GM23338 (cell line): ENCODE measurements around the gene CROCC2. TPM values are rescaled to one million over a fixed set of nuclear protein-coding genes. Genes with fewer than 3 reads are reported as not detected.

Experiments used
- ATAC-seq: fragments of 200-7000 bp; cut with Tn5 transposase; 3 replicates; pipeline ENCODE4 v1.9.1; 2020
- DNase-seq: peaks from one replicate; pipeline ENCODE4 v3.0.0-alpha.2; 2015; ENCODE audit warnings: low spot score
- H2AFZ ChIP-seq: fragments of 200-600 bp; sonication (generic); 2 replicates; pipeline ENCODE4 v1.8.0; 2016; ENCODE audit warnings: antibody characterized with exemption, mild to moderate bottlenecking, moderate library complexity
- H3F3A ChIP-seq: fragments of 200-600 bp; sonication (generic); replicated peaks from 2 replicates; pipeline ENCODE4 v1.8.0; 2017; ENCODE audit warnings: antibody characterized with exemption, mixed run types, low read depth
- H3K27ac ChIP-seq: fragments of 200-600 bp; sonication (generic); 2 replicates; pipeline ENCODE4 v1.6.1; 2016; ENCODE audit warnings: low read depth
- H3K27me3 ChIP-seq: fragments of 200-600 bp; sonication (generic); 2 replicates; pipeline ENCODE4 v1.8.0; 2016; ENCODE audit warnings: mild to moderate bottlenecking, mixed run types, moderate library complexity; ENCODE audit not compliant: insufficient read depth
- H3K36me3 ChIP-seq: fragments of 200-600 bp; sonication (generic); 2 replicates; pipeline ENCODE4 v1.8.0; 2016; ENCODE audit warnings: mild to moderate bottlenecking; ENCODE audit not compliant: insufficient read depth
- H3K4me1 ChIP-seq: fragments of 200-600 bp; sonication (generic); 2 replicates; pipeline ENCODE4 v1.8.0; 2016; ENCODE audit warnings: mild to moderate bottlenecking, moderate library complexity; ENCODE audit not compliant: insufficient read depth
- H3K4me2 ChIP-seq: fragments of 200-600 bp; sonication (generic); 2 replicates; pipeline ENCODE4 v1.7.1; 2017; ENCODE audit warnings: mixed run types
- H3K4me3 ChIP-seq: fragments of 200-600 bp; sonication (generic); 2 replicates; pipeline ENCODE4 v1.6.1; 2016; ENCODE audit warnings: mixed run types
- H3K79me2 ChIP-seq: fragments of 200-600 bp; sonication (generic); replicated peaks from 2 replicates; pipeline ENCODE4 v1.8.0; 2017; ENCODE audit warnings: mild to moderate bottlenecking; ENCODE audit not compliant: insufficient read depth
- H3K9me2 ChIP-seq: fragments of 200-600 bp; sonication (generic); 2 replicates; pipeline ENCODE4 v1.8.0; 2017; ENCODE audit not compliant: insufficient read depth
- H4K20me1 ChIP-seq: fragments of 200-600 bp; sonication (generic); replicated peaks from 2 replicates; pipeline ENCODE4 v1.8.0; 2017; ENCODE audit warnings: mild to moderate bottlenecking; ENCODE audit not compliant: insufficient read depth
- H3K27ac Mint-ChIP-seq: 2 replicates; pipeline ENCODE4 v1.8.0; 2020; ENCODE audit warnings: inconsistent platforms, mild to moderate bottlenecking, moderate library complexity, mixed read lengths
- H3K27me3 Mint-ChIP-seq: 3 replicates; pipeline ENCODE4 v1.8.0; 2022; ENCODE audit warnings: low read depth, mild to moderate bottlenecking, moderate library complexity, mixed read lengths, inconsistent platforms; ENCODE audit not compliant: insufficient read depth, poor library complexity
- H3K36me3 Mint-ChIP-seq: 3 replicates; pipeline ENCODE4 v1.8.0; 2021; ENCODE audit warnings: low read depth, mild to moderate bottlenecking, inconsistent platforms, moderate library complexity, mixed read lengths
- H3K4me1 Mint-ChIP-seq: 3 replicates; pipeline ENCODE4 v1.8.0; 2020; ENCODE audit warnings: mild to moderate bottlenecking, inconsistent platforms, mixed read lengths
- H3K4me3 Mint-ChIP-seq: 3 replicates; pipeline ENCODE4 v1.8.0; 2021; ENCODE audit warnings: moderate library complexity, mild to moderate bottlenecking, inconsistent platforms, mixed read lengths
- H3K9me3 Mint-ChIP-seq: 3 replicates; pipeline ENCODE4 v1.8.0; 2020; ENCODE audit warnings: moderate library complexity, mild to moderate bottlenecking, inconsistent platforms, mixed read lengths
- EZH2 ChIP-seq: fragments of 200-600 bp; sonication (generic); IDR thresholded peaks from one replicate; pipeline ENCODE4 v1.8.0; 2017; ENCODE audit warnings: antibody characterized with exemption, mild to moderate bottlenecking, low read depth; ENCODE audit not compliant: unreplicated experiment
- EZH2phosphoT487 ChIP-seq: fragments of 200-600 bp; sonication (generic); IDR thresholded peaks from one replicate; pipeline ENCODE4 v1.8.1; 2018; ENCODE audit warnings: antibody characterized with exemption; ENCODE audit not compliant: unreplicated experiment
- NANOG ChIP-seq: IDR thresholded peaks from 2 replicates; pipeline ENCODE4 v1.6.1; 2016; ENCODE audit warnings: antibody characterized with exemption, borderline replicate concordance
- POLR2AphosphoS5 ChIP-seq: IDR thresholded peaks from 2 replicates; pipeline ENCODE4 v1.6.1; 2016; ENCODE audit warnings: antibody characterized with exemption, low read depth
- STAT1 ChIP-seq: IDR thresholded peaks from one replicate; pipeline ENCODE4 v1.6.1; 2016; ENCODE audit warnings: antibody characterized with exemption; ENCODE audit not compliant: unreplicated experiment
- ZNF114 ChIP-seq: fragments of 250-450 bp; sonication (Bioruptor Pico); IDR thresholded peaks from 2 replicates; pipeline ENCODE4 v1.5.0; 2020; ENCODE audit warnings: mild to moderate bottlenecking, moderate library complexity
- polyA plus RNA-seq: library from polyadenylated mRNA; unstranded; fragments of >200 nt; fragmentation: Nextera tagmentation; extraction: Ambion mirVana; gene quantifications from 2 replicates; pipeline ENCODE4 v1.2.1, GENCODE V29; 2016
- total RNA-seq: library from RNA; depleted of rRNA; stranded (reverse); fragments of >200 nt; shearing (Covaris generic); gene quantifications from 2 replicates; pipeline ENCODE4 v1.2.3, GENCODE V29; 2014
- TF ChIP-seq, protein P1 (sequence below): fragments of 250-450 bp; sonication (Bioruptor Pico); IDR thresholded peaks from 2 replicates; pipeline ENCODE4 v1.5.0; 2020; ENCODE audit warnings: mild to moderate bottlenecking, moderate library complexity
- TF ChIP-seq, protein P2 (sequence below): IDR thresholded peaks from 2 replicates; pipeline ENCODE4 v1.6.1; 2016; ENCODE audit warnings: antibody characterized with exemption
- TF ChIP-seq, protein P3 (sequence below): IDR thresholded peaks from one replicate; pipeline ENCODE4 v1.6.1; 2018; ENCODE audit warnings: antibody characterized with exemption; ENCODE audit not compliant: unreplicated experiment

CROCC2 gene
- total and polyA plus RNA-seq, 2 experiments from 2014 or later, result not detected

DNA sequence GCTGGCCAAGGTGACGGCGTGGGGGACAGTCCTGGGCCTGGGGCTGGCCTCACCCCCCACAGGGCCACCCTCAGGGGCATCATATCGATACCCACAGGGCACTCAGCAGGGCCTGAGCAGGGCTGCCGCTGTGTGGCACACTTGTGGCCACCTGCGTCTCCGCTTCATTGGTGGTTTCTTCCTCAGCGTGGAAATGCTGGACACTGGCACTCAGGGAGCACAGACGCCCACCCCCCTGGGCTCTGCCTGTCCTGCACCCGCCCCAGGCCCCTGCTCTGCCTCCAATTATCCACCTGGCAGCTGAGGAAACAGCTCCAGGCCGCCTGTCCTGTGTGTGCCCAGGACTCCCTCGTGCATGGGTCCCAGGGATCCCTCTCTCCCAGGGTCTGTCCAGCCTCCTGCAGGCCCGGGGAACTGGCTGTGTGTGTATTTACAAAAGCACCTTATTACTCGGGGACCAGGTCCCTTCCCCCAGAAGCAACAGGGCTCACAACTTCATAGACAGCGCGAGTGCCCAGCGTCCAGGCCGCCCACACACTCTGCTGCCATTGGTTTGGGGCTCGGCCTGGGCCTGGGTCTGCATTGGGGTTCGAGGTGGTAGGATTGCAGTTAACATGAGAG is 13.1 kb downstream of the CROCC2 start:
- no peaks in the 10 kb centered on the region for H3K9me2 ChIP-seq
- no peaks in the 10 kb centered on the region for H4K20me1 ChIP-seq
- Mint-ChIP-seq H3K36me3 (no peaks in the 10 kb centered on the region), H3K9me3 (no peaks in the 10 kb centered on the region), H3K27ac (no peak overlapping the region), H3K4me1 (0 out of 3 replicates have a peak, but pooled peaks cover 2% of the 10 kb centered on the region), H3K27me3 (peaks cover 2% of the 10 kb centered on the region), H3K4me3 (no peak overlapping the region)
- no peak overlapping the region for H2AFZ ChIP-seq
- no peaks in the 10 kb centered on the region for H3K79me2 ChIP-seq
- H3K27me3 ChIP-seq, result peaks cover 6% of the 10 kb centered on the region; the same call in 1 of the 2 replicates
- 0 out of 2 replicates have a peak, but pooled peaks cover 3% of the 10 kb centered on the region for H3F3A ChIP-seq
- H3K36me3 ChIP-seq, result no peaks in the 10 kb centered on the region
- ATAC-seq (no peak), DNase-seq (no peak)
- H3K4me1 ChIP-seq, result no peaks in the 10 kb centered on the region; the same call in 1 of the 2 replicates
- H3K4me2 ChIP-seq, result no peak overlapping the region
- H3K4me3 ChIP-seq, result no peak overlapping the region
- TF ChIP-seq NANOG, result no peak
- no peak for TF ChIP-seq ZNF114
- TF ChIP-seq, protein P1, sequence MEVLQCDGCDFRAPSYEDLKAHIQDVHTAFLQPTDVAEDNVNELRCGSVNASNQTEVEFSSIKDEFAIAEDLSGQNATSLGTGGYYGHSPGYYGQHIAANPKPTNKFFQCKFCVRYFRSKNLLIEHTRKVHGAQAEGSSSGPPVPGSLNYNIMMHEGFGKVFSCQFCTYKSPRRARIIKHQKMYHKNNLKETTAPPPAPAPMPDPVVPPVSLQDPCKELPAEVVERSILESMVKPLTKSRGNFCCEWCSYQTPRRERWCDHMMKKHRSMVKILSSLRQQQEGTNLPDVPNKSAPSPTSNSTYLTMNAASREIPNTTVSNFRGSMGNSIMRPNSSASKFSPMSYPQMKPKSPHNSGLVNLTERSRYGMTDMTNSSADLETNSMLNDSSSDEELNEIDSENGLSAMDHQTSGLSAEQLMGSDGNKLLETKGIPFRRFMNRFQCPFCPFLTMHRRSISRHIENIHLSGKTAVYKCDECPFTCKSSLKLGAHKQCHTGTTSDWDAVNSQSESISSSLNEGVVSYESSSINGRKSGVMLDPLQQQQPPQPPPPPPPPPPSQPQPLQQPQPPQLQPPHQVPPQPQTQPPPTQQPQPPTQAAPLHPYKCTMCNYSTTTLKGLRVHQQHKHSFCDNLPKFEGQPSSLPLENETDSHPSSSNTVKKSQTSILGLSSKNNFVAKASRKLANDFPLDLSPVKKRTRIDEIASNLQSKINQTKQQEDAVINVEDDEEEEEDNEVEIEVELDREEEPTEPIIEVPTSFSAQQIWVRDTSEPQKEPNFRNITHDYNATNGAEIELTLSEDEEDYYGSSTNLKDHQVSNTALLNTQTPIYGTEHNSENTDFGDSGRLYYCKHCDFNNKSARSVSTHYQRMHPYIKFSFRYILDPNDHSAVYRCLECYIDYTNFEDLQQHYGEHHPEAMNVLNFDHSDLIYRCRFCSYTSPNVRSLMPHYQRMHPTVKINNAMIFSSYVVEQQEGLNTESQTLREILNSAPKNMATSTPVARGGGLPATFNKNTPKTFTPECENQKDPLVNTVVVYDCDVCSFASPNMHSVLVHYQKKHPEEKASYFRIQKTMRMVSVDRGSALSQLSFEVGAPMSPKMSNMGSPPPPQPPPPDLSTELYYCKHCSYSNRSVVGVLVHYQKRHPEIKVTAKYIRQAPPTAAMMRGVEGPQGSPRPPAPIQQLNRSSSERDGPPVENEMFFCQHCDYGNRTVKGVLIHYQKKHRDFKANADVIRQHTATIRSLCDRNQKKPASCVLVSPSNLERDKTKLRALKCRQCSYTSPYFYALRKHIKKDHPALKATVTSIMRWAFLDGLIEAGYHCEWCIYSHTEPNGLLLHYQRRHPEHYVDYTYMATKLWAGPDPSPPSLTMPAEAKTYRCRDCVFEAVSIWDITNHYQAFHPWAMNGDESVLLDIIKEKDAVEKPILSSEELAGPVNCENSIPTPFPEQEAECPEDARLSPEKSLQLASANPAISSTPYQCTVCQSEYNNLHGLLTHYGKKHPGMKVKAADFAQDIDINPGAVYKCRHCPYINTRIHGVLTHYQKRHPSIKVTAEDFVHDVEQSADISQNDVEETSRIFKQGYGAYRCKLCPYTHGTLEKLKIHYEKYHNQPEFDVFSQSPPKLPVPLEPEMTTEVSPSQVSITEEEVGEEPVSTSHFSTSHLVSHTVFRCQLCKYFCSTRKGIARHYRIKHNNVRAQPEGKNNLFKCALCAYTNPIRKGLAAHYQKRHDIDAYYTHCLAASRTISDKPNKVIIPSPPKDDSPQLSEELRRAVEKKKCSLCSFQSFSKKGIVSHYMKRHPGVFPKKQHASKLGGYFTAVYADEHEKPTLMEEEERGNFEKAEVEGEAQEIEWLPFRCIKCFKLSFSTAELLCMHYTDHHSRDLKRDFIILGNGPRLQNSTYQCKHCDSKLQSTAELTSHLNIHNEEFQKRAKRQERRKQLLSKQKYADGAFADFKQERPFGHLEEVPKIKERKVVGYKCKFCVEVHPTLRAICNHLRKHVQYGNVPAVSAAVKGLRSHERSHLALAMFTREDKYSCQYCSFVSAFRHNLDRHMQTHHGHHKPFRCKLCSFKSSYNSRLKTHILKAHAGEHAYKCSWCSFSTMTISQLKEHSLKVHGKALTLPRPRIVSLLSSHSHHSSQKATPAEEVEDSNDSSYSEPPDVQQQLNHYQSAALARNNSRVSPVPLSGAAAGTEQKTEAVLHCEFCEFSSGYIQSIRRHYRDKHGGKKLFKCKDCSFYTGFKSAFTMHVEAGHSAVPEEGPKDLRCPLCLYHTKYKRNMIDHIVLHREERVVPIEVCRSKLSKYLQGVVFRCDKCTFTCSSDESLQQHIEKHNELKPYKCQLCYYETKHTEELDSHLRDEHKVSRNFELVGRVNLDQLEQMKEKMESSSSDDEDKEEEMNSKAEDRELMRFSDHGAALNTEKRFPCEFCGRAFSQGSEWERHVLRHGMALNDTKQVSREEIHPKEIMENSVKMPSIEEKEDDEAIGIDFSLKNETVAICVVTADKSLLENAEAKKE, result no peak
- TF ChIP-seq, protein P2, sequence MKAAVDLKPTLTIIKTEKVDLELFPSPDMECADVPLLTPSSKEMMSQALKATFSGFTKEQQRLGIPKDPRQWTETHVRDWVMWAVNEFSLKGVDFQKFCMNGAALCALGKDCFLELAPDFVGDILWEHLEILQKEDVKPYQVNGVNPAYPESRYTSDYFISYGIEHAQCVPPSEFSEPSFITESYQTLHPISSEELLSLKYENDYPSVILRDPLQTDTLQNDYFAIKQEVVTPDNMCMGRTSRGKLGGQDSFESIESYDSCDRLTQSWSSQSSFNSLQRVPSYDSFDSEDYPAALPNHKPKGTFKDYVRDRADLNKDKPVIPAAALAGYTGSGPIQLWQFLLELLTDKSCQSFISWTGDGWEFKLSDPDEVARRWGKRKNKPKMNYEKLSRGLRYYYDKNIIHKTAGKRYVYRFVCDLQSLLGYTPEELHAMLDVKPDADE, result no peak
- no peak for TF ChIP-seq EZH2
- no peak for TF ChIP-seq STAT1
- no peak for TF ChIP-seq EZH2phosphoT487
- TF ChIP-seq, protein P3, sequence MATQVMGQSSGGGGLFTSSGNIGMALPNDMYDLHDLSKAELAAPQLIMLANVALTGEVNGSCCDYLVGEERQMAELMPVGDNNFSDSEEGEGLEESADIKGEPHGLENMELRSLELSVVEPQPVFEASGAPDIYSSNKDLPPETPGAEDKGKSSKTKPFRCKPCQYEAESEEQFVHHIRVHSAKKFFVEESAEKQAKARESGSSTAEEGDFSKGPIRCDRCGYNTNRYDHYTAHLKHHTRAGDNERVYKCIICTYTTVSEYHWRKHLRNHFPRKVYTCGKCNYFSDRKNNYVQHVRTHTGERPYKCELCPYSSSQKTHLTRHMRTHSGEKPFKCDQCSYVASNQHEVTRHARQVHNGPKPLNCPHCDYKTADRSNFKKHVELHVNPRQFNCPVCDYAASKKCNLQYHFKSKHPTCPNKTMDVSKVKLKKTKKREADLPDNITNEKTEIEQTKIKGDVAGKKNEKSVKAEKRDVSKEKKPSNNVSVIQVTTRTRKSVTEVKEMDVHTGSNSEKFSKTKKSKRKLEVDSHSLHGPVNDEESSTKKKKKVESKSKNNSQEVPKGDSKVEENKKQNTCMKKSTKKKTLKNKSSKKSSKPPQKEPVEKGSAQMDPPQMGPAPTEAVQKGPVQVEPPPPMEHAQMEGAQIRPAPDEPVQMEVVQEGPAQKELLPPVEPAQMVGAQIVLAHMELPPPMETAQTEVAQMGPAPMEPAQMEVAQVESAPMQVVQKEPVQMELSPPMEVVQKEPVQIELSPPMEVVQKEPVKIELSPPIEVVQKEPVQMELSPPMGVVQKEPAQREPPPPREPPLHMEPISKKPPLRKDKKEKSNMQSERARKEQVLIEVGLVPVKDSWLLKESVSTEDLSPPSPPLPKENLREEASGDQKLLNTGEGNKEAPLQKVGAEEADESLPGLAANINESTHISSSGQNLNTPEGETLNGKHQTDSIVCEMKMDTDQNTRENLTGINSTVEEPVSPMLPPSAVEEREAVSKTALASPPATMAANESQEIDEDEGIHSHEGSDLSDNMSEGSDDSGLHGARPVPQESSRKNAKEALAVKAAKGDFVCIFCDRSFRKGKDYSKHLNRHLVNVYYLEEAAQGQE, result no peak
- no peak for TF ChIP-seq POLR2AphosphoS5
- no peak overlapping the region for H3K27ac ChIP-seq
